ENCODE results near the gene DPH7.
"Not testable (repeated sequence)": the region's sequence is repeated elsewhere in the genome, so short reads cannot be mapped to it uniquely, and the experiment has no call there.

DPH7 gene

DNA sequence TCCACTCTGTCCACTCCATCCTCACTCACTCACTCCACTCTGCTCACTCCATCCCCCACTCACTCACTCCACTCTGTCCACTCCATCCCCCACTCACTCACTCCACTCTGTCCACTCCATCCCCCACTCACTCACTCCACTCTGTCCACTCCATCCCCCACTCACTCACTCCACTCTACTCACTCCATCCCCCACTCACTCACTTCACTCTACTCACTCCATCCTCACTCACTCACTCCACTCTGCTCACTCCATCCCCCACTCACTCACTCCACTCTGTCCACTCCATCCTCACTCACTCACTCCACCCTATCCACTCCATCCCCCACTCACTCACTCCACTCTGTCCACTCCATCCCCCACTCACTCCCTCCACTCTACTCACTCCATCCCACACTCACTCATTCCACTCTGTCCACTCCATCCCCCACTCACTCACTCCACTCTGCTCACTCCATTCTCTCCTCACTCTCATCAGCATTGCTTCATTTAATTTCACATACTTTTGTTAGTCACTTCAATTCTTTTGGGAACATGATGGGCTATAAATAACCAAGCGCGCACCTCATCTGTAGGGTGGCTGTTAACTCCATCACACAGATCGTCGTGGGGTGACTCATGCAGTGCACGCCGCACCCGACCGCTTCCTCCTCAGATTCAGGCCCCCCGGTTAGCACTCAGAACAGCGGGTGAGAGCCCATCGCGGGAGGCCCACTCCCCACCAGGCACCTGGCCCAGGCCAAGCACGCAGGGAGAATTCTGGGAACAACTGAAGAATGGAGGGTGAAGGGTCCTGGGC, 59.9 kb downstream of the DPH7 start:
- DNase-seq (ENCODE audit: low spot score), result not testable (repeated sequence)

DNA sequence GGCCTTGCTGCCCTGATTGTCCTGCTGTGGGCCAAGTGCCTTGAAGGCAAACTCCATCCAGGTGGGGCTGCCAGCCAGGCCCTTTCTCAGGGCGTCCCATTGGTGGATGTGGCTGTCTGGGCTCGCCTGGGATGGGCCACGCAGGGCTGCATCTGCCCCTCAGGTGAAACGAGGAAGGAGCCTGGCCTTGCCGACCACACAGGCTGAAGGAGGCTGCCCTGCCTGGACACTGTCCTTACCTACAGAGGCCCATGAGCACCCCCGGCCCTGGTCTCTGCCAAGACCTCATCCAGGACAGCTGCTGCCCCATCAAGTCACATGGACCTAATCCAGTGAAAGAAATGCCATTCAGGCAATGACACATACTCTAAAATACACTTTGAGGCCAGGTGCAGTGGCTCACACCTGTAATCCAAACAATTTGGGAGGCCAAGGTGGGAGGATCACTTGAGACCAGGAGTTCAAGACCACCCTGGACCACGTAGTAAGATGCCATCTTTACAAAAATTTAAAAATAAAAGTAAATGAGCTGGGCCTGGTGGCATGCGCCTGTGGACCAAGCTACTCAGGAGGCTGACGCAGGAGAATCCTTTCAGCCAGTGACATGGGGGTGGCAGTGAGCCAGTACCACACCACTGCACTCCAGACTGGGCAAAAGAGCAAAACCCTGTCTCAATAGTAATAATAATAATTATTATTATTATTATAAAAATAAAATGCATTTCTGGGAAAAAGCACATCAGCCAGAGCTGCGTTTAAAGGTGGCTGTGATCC, 62.4 kb downstream of the DPH7 start:
- DNase-seq (ENCODE audit: low spot score), result no peak

DNA sequence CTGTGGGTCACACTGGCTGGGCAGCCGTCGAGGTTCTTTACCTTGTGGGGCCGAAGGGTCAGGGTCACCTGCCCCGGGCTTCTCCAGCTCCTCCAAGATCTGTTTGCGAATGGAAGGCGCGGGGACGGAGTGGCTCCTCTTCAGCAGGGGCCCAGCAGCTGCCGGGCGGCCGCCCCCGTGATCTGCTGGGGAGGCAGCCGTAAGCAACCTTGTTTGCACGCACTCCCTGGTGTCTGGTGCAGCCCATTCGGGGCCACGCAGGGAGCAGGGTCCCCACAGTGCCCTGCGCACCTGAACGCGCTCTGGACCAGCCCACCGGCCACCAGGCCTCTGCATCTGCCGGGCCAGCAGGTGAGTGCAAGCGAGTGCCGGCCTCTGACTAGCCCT, 63.4 kb downstream of the DPH7 start:
- DNase-seq (ENCODE audit: low spot score), result no peak

DNA sequence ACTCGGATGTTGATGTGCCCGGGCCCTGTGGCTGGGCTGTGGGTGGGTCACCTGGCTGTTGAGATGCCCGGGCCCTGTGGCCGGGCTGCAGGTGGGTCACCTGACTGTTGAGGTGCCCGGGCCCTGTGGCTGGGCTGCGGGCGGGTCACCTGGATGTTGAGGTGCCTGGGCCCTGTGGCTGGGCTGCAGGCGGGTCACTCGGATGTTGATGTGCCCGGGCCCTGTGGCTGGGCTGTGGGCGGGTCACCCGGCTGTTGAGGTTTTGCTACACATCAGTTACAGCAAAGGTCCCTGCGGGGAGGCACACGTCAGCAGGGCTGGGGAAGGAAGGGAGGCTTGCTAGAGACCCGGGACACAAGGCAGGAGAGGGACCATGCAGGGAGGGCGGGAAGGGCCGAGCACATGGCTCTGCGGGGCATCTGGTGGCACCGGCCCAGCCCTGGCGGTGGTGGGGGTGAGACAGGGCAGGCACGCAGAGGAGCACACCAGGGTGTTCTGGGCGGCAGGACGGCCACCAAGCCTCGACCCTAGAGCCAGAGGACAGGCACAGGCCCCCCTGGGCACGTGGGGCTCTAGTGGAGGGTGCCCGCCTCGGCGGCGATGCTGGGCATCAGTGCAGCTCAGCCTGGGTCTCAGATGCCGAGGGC, 63.9 kb downstream of the DPH7 start:
- DNase-seq (ENCODE audit: low spot score), result no peak

DNA sequence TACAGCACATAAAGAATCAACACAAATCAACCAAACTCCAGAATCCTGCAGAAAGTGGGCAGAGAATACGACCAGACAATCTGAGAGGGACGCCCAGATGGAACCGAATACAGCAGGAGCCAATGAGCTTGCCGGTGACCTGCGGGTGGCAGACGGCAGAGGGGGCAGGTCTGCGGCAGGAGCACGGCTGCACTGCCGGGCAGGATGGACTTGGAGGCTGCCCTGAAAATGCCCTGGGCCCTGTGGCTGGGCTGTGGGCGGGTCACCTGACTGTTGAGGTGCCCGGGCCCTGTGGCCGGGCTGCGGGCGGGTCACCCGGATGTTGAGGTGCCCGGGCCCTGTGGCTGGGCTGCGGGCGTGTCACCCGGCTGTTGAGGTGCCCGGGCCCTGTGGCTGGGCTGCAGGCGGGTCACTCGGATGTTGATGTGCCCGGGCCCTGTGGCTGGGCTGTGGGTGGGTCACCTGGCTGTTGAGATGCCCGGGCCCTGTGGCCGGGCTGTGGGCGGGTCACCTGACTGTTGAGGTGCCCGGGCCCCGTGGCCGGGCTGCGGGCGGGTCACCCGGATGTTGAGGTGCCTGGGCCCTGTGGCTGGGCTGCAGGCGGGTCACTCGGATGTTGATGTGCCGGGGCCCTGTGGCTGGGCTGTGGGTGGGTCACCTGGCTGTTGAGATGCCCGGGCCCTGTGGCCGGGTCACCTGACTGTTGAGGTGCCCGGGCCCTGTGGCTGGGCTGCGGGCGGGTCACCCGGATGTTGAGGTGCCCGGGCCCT, 64.7 kb downstream of the DPH7 start:
- DNase-seq (ENCODE audit: low spot score), result not testable (repeated sequence)

DNA sequence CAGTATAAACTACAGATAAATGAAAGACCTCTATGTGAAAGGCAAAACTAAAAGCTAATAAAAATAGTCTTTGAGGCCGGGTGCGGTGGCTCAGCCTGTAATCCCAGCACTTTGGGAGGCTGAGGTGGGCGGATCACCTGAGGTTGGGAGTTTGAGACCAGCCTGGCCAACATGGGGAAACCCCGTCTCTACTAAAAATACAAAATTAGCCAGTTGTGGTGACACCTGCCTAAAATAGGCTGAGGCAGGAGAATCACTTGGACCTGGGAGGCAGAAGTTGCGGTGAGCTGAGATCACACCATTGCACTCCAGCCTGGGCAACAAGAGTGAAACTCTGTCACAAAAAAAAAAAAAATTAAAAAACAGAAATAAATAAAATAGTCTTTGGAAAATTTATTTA, 65.6 kb downstream of the DPH7 start:
- DNase-seq (ENCODE audit: low spot score), result not testable (repeated sequence)

DNA sequence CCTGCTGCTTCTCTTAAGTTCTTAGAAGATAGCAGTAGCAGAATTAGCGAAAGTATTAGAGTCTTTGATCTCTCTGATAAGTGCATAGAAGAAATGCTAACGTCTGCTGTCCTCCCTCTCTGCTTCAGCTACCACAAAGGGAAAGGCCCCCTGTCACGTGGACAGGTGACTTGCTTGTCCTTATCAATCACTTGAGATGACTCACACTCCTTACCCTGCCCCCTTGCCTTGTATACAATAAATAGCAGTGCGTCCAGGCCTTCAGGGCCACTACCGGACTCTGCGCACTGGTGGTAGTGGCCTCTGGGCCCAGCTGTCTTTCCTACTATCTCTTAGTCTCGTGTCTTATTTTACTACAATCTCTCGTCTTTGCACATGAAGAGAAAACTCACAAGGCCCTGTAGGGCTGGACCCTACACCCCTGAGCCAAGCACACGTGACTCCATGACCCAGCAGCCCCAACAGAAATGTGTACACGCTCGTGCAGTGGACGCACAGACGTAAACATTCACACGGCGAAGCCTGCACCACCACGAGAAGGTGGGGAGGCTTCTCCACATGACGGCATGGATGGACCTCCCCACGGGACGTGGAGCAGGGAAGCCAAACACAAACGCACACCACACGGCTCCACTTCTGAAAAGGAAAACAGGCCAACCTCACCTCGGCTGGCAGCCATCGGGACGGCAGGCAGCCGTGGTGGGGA, 66.8 kb downstream of the DPH7 start:
- DNase-seq (ENCODE audit: low spot score), result no peak

DNA sequence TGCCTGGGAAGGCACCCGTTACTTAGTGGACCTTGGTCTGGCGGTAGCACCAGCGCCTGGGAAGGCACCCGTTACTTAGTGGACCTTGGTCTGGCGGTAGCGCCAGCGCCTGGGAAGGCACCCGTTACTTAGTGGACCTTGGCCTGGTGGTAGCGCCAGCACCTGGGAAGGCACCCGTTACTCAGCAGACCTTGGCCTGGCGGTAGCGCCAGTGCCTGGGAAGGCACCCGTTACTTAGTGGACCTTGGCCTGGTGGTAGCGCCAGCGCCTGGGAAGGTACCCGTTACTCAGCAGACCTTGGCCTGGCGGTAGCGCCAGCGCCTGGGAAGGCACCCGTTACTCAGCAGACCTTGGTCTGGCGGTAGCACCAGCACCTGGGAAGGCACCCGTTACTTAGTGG, 67.6 kb downstream of the DPH7 start:
- not testable (repeated sequence) for DNase-seq (ENCODE audit: low spot score)

DNA sequence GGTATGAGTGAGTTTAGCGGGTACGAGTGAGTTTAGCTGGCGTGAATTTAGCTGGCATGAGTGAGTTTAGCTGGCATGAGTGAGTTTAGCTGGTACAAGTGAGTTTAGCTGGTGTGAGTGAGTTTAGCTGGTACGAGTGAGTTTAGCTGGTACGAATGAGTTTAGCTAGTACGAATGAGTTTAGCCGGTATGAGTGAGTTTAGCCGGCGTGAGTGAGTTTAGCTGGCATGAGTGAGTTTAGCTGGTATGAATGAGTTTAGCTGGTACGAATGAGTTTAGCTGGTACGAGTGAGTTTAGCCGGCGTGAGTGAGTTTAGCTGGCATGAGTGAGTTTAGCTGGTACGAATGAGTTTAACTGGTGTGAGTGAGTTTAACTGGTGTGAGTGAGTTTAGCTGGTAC, 69.5 kb downstream of the DPH7 start:
- no peak for DNase-seq (ENCODE audit: low spot score)

DNA sequence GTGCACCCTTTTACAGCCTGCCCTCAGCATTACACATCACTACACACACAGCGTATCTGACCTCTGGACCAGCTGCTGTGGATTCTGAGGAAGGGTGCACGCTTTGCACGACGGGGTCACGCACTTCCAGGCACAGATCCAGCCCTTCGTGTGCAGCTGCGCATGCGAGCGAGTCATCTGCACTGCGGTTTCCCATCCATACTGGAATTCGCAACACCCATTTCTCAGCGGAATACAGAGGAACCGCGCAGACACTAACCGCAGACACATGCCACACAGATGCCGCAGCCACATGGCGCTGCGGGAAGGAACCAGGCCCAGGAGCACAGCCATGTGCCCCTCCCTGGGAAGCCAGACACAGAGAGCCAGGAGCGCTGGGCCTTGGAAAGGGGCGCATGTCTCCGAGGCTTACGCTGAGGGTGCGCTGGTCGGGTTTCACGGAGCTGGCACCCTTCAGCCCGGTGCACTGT, 72.0 kb downstream of the DPH7 start:
- DNase-seq (ENCODE audit: low spot score), result no peak

DNA sequence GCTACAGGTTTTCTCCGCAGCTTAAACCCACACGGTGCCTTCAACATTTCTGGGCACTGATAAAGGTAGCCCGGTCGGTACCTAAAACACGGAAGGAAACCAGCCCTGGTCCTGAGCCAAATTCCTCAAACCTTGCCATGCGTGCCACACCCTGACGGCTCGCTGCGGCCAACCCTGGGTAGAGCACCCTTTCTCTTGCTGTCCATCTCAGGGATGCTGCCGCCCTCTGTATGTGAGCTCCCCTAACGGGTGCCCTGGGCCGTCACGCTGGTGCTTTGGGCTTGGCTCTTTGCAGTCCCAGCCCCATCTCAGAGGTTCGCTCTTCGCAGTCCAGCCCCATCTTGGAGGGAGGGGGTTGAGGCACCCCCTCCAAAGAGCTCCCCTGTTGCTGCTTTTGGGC, 72.5 kb downstream of the DPH7 start:
- no peak for DNase-seq (ENCODE audit: low spot score)

DNA sequence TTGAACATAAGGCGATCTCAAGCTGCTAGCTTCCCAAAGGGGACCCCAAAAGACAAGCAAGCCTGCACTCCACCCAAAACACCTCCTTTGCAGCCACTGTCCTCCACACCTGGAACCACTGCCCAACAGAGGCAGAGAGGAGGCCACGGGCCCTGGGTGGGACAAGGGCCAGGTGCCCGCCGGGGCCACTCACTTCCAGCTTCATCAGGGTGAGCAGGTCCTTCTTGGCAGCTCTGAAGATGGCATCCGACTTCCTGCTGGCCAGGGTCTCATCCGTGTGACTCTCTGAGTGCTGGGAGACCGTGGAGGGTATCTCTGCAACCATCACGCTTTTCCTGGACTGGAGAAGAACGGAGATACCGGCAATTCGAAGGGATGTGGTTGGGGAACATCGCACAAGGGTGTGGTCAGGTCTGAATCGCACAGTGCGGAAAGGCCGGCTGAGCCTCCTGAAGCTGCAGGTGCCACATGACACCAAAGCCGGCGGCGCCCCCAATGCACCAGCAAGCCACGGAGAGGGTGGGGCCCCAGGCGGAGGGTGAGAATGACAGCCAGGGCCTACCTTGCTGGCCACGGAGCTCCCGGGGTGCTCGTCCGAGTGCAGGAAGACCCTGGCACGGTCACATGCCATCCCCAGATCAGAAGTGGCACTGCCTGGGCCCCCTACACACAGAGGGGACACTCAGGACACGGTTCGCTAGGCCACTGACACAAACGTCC, 73.1 kb downstream of the DPH7 start:
- no peak for DNase-seq (ENCODE audit: low spot score)

All from ecto neural progenitor cell (in vitro differentiated cells).